GM18526 (cell line): ENCODE measurements around the gene XBP1.

Experiments used
- POLR2A ChIP-seq: IDR thresholded peaks from 3 replicates; pipeline ENCODE4 v1.6.1; 2011; ENCODE audit not compliant: insufficient read length; ENCODE audit errors: extremely low read depth

XBP1 gene

GRCh38 chr22:28821452-28821851 is 21.1 kb upstream of the XBP1 start:
- no peak for TF ChIP-seq POLR2A

- no peak for TF ChIP-seq POLR2A
These were observed 20.5 kb upstream of the XBP1 start for GRCh38 chr22:28820885-28821284.

- TF ChIP-seq POLR2A: no peak
These were observed 19.1 kb upstream of the XBP1 start for GRCh38 chr22:28819253-28820096.

GRCh38 chr22:28817919-28818859 is 17.8 kb upstream of the XBP1 start:
- no peak for TF ChIP-seq POLR2A

GRCh38 chr22:28817064-28817463 is 16.7 kb upstream of the XBP1 start:
- TF ChIP-seq POLR2A: no peak

- no peak for TF ChIP-seq POLR2A
These were observed 15.4 kb upstream of the XBP1 start for GRCh38 chr22:28815729-28816128.

- no peak for TF ChIP-seq POLR2A
These were observed 14.7 kb upstream of the XBP1 start for GRCh38 chr22:28815111-28815510.

GRCh38 chr22:28813772-28814518 is 13.6 kb upstream of the XBP1 start:
- no peak for TF ChIP-seq POLR2A

- TF ChIP-seq POLR2A: no peak
These were observed 12.1 kb upstream of the XBP1 start for GRCh38 chr22:28812516-28812915.

GRCh38 chr22:28810821-28811491 is 10.6 kb upstream of the XBP1 start:
- TF ChIP-seq POLR2A: no peak

GRCh38 chr22:28808716-28809355 is 8.5 kb upstream of the XBP1 start:
- TF ChIP-seq POLR2A: no peak

- TF ChIP-seq POLR2A: no peak
These were observed 2.3 kb upstream of the XBP1 start for GRCh38 chr22:28802595-28803123.

GRCh38 chr22:28801845-28802594 is 1.7 kb upstream of the XBP1 start:
- no peak for TF ChIP-seq POLR2A
